Colonic mucosa (tissue), 4 donors: ENCODE data around the gene NT5C. TPM values are rescaled to one million over a fixed set of nuclear protein-coding genes. Genes with fewer than 3 reads are reported as not detected.

Source experiments
- DNase-seq: peaks from one replicate; pipeline ENCODE4 v3.0.0-alpha.2; 2020
- H3K27ac ChIP-seq: fragments of 200-600 bp; one replicate; pipeline ENCODE4 v1.8.0; 2021
- H3K27me3 ChIP-seq: fragments of 200-600 bp; one replicate; pipeline ENCODE4 v1.8.0; 2021
- H3K36me3 ChIP-seq: fragments of 200-600 bp; one replicate; pipeline ENCODE4 v1.8.0; 2021
- H3K4me1 ChIP-seq: fragments of 200-600 bp; one replicate; pipeline ENCODE4 v1.8.0; 2021; ENCODE audit warnings: mild to moderate bottlenecking
- H3K4me3 ChIP-seq: fragments of 200-600 bp; one replicate; pipeline ENCODE4 v1.8.0; 2021
- H3K9ac ChIP-seq, 2 donors: one replicate each; pipeline ENCODE4 v1.7.0; 2013; ENCODE audit warnings: control low read depth in 2 of 2, low read depth in 2 of 2, low read length in 2 of 2
- H3K9me3 ChIP-seq: fragments of 200-600 bp; one replicate; pipeline ENCODE4 v1.8.0; 2021
- intact Hi-C: fragments of 100-400 bp; cut with DNase I; formaldehyde crosslinking; loops from one replicate; pipeline ENCODE4 v1.14.1; 2022
- total RNA-seq, 2 donors: library from RNA; stranded (reverse); fragmentation: NEBNext Ultra II Directional in 1 of 2; extraction: Animal tissue kit (Norgen Biotek cat#: 25700) in 1 of 2; gene quantifications; one replicate each; pipeline ENCODE4 v1.2.1, GENCODE V29; 2021
- TF ChIP-seq, protein P1 (sequence below): fragments of 200-600 bp; IDR thresholded peaks from one replicate; pipeline ENCODE4 v1.8.0; 2022; ENCODE audit warnings: antibody characterized with exemption, mild to moderate bottlenecking
- donor health status: healthy.
- donor health status: DM: no; HTN: no; CAD: no.
- donor health status: DM: no; HTN: no; CAD: no.

NT5C gene
- total RNA-seq, 2 donors from 2014 or later, result 72.3 to 94.9 TPM

DNA sequence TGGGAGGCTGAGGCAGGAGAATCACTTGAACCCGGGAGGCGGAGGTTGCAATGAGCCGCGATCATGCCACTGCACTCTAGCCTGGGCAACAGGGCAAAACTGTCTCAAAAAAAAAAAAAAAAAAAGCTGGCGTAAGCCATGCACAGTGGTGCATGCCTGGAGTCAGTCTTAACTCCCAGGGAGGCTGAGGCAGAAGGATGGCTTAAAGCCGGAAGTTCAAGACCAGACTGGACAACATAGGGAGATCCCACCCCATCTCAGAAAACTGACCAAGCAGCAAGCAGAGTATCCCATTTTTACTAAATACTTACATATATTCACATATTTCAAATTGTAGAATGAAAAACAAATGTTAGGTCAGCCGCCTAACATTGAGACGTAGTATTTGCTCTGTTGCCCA lies 4.6 kb downstream of the NT5C start:
- no peaks in the 10 kb centered on the region for H3K36me3 ChIP-seq
- peak overlapping the region; percentile 60 for H3K27ac ChIP-seq
- H3K4me1 ChIP-seq, result peaks cover 22% of the 10 kb centered on the region
- intact Hi-C loops, result no loop called here
- TF ChIP-seq, protein P1, sequence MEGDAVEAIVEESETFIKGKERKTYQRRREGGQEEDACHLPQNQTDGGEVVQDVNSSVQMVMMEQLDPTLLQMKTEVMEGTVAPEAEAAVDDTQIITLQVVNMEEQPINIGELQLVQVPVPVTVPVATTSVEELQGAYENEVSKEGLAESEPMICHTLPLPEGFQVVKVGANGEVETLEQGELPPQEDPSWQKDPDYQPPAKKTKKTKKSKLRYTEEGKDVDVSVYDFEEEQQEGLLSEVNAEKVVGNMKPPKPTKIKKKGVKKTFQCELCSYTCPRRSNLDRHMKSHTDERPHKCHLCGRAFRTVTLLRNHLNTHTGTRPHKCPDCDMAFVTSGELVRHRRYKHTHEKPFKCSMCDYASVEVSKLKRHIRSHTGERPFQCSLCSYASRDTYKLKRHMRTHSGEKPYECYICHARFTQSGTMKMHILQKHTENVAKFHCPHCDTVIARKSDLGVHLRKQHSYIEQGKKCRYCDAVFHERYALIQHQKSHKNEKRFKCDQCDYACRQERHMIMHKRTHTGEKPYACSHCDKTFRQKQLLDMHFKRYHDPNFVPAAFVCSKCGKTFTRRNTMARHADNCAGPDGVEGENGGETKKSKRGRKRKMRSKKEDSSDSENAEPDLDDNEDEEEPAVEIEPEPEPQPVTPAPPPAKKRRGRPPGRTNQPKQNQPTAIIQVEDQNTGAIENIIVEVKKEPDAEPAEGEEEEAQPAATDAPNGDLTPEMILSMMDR, result no peak
- no peak for DNase-seq
- no peaks in the 10 kb centered on the region for H3K9me3 ChIP-seq
- no peak overlapping the region for H3K4me3 ChIP-seq
- no peaks in the 10 kb centered on the region for H3K27me3 ChIP-seq
- no peak overlapping the region for H3K9ac ChIP-seq

- Histone ChIP-seq H3K9ac (no peak overlapping the region), H3K36me3 (no peaks in the 10 kb centered on the region), H3K9me3 (no peaks in the 10 kb centered on the region), H3K4me3 (no peak overlapping the region), H3K27me3 (no peaks in the 10 kb centered on the region), H3K27ac (peak overlapping the region; percentile 93), H3K4me1 (peaks cover 22% of the 10 kb centered on the region)
- intact Hi-C loops, result no loop called here
- TF ChIP-seq, protein P1, result no peak
- no peak for DNase-seq
Observed at GRCh38 chr17:75125984-75126383, 5.6 kb downstream of the NT5C start.

GRCh38 chr17:75124819-75125162 lies 6.8 kb downstream of the NT5C start:
- H3K27ac ChIP-seq, result peak overlapping the region; percentile 93
- H3K4me3 ChIP-seq, result no peak overlapping the region
- H3K36me3 ChIP-seq, result no peaks in the 10 kb centered on the region
- peaks cover 16% of the 10 kb centered on the region for H3K4me1 ChIP-seq
- peak overlapping the region; percentile 38 to 81 for H3K9ac ChIP-seq
- no peaks in the 10 kb centered on the region for H3K9me3 ChIP-seq
- intact Hi-C loops, result no loop called here
- TF ChIP-seq, protein P1, result no peak
- no peaks in the 10 kb centered on the region for H3K27me3 ChIP-seq
- DNase-seq, result no peak

GRCh38 chr17:75124041-75124818 lies 7.3 kb downstream of the NT5C start:
- TF ChIP-seq, protein P1, result no peak
- Histone ChIP-seq H3K4me3 (no peak overlapping the region), H3K4me1 (peaks cover 16% of the 10 kb centered on the region), H3K36me3 (no peaks in the 10 kb centered on the region), H3K9ac (peak overlapping the region in 1 of 2 donors; percentile 81), H3K9me3 (no peaks in the 10 kb centered on the region), H3K27ac (peak overlapping the region; percentile 93), H3K27me3 (no peaks in the 10 kb centered on the region)
- intact Hi-C loops, result no loop called here
- peak; percentile 96 for DNase-seq

DNA sequence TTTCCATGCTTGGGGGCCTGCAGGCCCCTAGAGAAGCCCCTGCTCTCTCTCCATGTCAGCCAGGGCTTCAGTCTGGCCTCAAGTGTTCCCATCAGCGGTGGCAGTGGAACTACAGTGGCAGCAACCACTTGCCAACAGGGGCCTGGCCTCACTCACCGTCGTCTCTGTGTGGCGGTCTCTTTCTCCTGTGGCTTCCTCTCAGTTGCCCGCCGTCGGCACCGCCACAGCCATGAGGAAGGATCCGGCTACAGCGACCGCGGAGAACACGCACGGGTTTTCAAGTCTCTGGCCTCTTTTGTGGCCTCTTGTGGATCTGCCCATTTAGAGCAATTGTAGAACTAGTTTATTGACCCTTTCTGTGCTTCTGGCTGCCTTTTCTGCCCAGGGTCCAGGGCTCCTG lies 13.2 kb downstream of the NT5C start:
- Histone ChIP-seq H3K9ac (peak overlapping the region; percentile 28 to 81), H3K4me3 (no peak overlapping the region), H3K27me3 (no peaks in the 10 kb centered on the region), H3K27ac (peak overlapping the region; percentile 89), H3K9me3 (no peaks in the 10 kb centered on the region), H3K4me1 (no peaks in the 10 kb centered on the region), H3K36me3 (no peaks in the 10 kb centered on the region)
- intact Hi-C loops, result no loop called here
- TF ChIP-seq, protein P1, result no peak
- no peak for DNase-seq
